Mesendoderm (in vitro differentiated cells): ENCODE data around the gene REN.

ENCODE experiments used
- DNase-seq: peaks from one replicate; pipeline ENCODE4 v3.0.0; 2013
- H2AK5ac ChIP-seq: 2 replicates; pipeline ENCODE4 v1.6.1; 2013; ENCODE audit warnings: low read length, inconsistent platforms
- H2BK120ac ChIP-seq: 2 replicates; pipeline ENCODE4 v1.6.1; 2013; ENCODE audit warnings: low read depth, mild to moderate bottlenecking, low read length, moderate library complexity, mixed read lengths
- H2BK15ac ChIP-seq: replicated peaks from 2 replicates; pipeline ENCODE4 v1.6.1; 2013; ENCODE audit warnings: low read depth, mild to moderate bottlenecking, moderate library complexity
- H2BK5ac ChIP-seq: 2 replicates; pipeline ENCODE4 v1.6.1; 2013; ENCODE audit warnings: low read length, inconsistent platforms
- H3K18ac ChIP-seq: 2 replicates; pipeline ENCODE4 v1.6.1; 2013; ENCODE audit warnings: mild to moderate bottlenecking, low read length, mixed read lengths
- H3K23ac ChIP-seq: one replicate; pipeline ENCODE4 v1.6.1; 2013; ENCODE audit warnings: low read length
- H3K27ac ChIP-seq: 2 replicates; pipeline ENCODE4 v1.5.1; 2013; ENCODE audit warnings: low read depth, mild to moderate bottlenecking, inconsistent platforms, low read length, moderate library complexity
- H3K27me3 ChIP-seq: 2 replicates; pipeline ENCODE4 v1.6.1; 2013; ENCODE audit warnings: low read length, control low read depth, mild to moderate bottlenecking, inconsistent platforms; ENCODE audit not compliant: insufficient read depth, poor library complexity
- H3K36me3 ChIP-seq: 2 replicates; pipeline ENCODE4 v1.6.1; 2013; ENCODE audit warnings: low read length, inconsistent platforms; ENCODE audit not compliant: control insufficient read depth, insufficient read depth
- H3K4ac ChIP-seq: one replicate; pipeline ENCODE4 v1.6.1; 2013; ENCODE audit warnings: low read depth, mild to moderate bottlenecking, low read length, moderate library complexity
- H3K4me1 ChIP-seq: 2 replicates; pipeline ENCODE4 v1.6.1; 2013; ENCODE audit warnings: low read depth, low read length, inconsistent platforms; ENCODE audit not compliant: control insufficient read depth
- H3K4me2 ChIP-seq: 2 replicates; pipeline ENCODE4 v1.6.1; 2013; ENCODE audit warnings: low read length
- H3K4me3 ChIP-seq: 2 replicates; pipeline ENCODE4 v1.5.1; 2013; ENCODE audit warnings: mild to moderate bottlenecking, low read length
- H3K56ac ChIP-seq: one replicate; pipeline ENCODE4 v1.6.1; 2013; ENCODE audit warnings: low read length
- H3K79me1 ChIP-seq: 2 replicates; pipeline ENCODE4 v1.6.1; 2013; ENCODE audit warnings: low read length, inconsistent platforms
- H3K79me2 ChIP-seq: 2 replicates; pipeline ENCODE4 v1.6.1; 2013; ENCODE audit warnings: mild to moderate bottlenecking, low read length; ENCODE audit not compliant: control insufficient read depth, insufficient read depth
- H3K9ac ChIP-seq: 2 replicates; pipeline ENCODE4 v1.6.1; 2013; ENCODE audit warnings: low read length, inconsistent platforms
- H4K5ac ChIP-seq: one replicate; pipeline ENCODE4 v1.6.1; 2013; ENCODE audit warnings: low read length
- H4K8ac ChIP-seq: one replicate; pipeline ENCODE4 v1.6.1; 2013; ENCODE audit warnings: low read depth, mild to moderate bottlenecking, control low read depth, low read length, moderate library complexity
- WGBS: extraction: QIAGEN DNeasy Blood & Tissue Kit; methylation state at CpG from one replicate; pipeline ENCODE4 v1.1.7; 2013; ENCODE audit warnings: low lambda C conversion rate, missing lambda C conversion rate; ENCODE audit not compliant: insufficient coverage; ENCODE audit errors: extremely low coverage; 5-methylcytosine and 5-hydroxymethylcytosine counted together

The REN gene

GRCh38 chr1:204121840-204122555, 44.1 kb downstream of the REN start:
- Histone ChIP-seq H4K5ac (no peak overlapping the region), H3K4me2 (no peak overlapping the region), H3K4me3 (no peak overlapping the region), H3K4ac (no peak overlapping the region), H2AK5ac (no peak overlapping the region), H3K27me3 (no peaks in the 10 kb centered on the region), H3K18ac (no peak overlapping the region), H3K27ac (no peak overlapping the region), H4K8ac (no peak overlapping the region), H3K79me1 (peaks cover 3% of the 10 kb centered on the region), H3K4me1 (no peaks in the 10 kb centered on the region), H3K9ac (no peak overlapping the region), H3K56ac (no peak overlapping the region), H2BK5ac (no peak overlapping the region), H3K79me2 (no peaks in the 10 kb centered on the region), H2BK15ac (no peak overlapping the region), H3K23ac (no peak overlapping the region), H2BK120ac (no peak overlapping the region), H3K36me3 (peaks cover 15% of the 10 kb centered on the region)
- DNase-seq, result no peak
- no CpG with 5 or more reads among the region's 17 CpGs for WGBS

- H3K36me3 ChIP-seq, result peaks cover 4% of the 10 kb centered on the region
- H4K5ac ChIP-seq, result no peak overlapping the region
- no peak overlapping the region for H3K56ac ChIP-seq
- no peak overlapping the region for H3K23ac ChIP-seq
- no peak overlapping the region for H3K27ac ChIP-seq
- H2AK5ac ChIP-seq, result no peak overlapping the region
- H3K79me1 ChIP-seq, result peaks cover 12% of the 10 kb centered on the region
- no peak overlapping the region for H2BK5ac ChIP-seq
- no peak overlapping the region for H3K4me2 ChIP-seq
- DNase-seq, result no peak
- H3K4me3 ChIP-seq, result no peak overlapping the region
- no peak overlapping the region for H3K9ac ChIP-seq
- no CpG with 5 or more reads among the region's 4 CpGs for WGBS
- H3K18ac ChIP-seq, result no peak overlapping the region
- peaks cover 22% of the 10 kb centered on the region for H3K79me2 ChIP-seq
- no peak overlapping the region for H3K4ac ChIP-seq
- no peak overlapping the region for H4K8ac ChIP-seq
- H2BK15ac ChIP-seq, result no peak overlapping the region
- no peak overlapping the region for H2BK120ac ChIP-seq
- no peaks in the 10 kb centered on the region for H3K27me3 ChIP-seq
- no peaks in the 10 kb centered on the region for H3K4me1 ChIP-seq
These were observed 49.6 kb downstream of the REN start for GRCh38 chr1:204116539-204116938.

- H3K79me2 ChIP-seq, result peaks cover 30% of the 10 kb centered on the region
- H2BK15ac ChIP-seq, result no peak overlapping the region
- DNase-seq, result no peak
- H3K9ac ChIP-seq, result no peak overlapping the region
- H3K27me3 ChIP-seq, result no peaks in the 10 kb centered on the region
- no CpG with 5 or more reads among the region's 4 CpGs for WGBS
- no peak overlapping the region for H3K56ac ChIP-seq
- no peak overlapping the region for H2BK120ac ChIP-seq
- no peak overlapping the region for H4K5ac ChIP-seq
- no peak overlapping the region for H2AK5ac ChIP-seq
- peaks cover 16% of the 10 kb centered on the region for H3K79me1 ChIP-seq
- no peak overlapping the region for H3K23ac ChIP-seq
- H4K8ac ChIP-seq, result no peak overlapping the region
- no peak overlapping the region for H2BK5ac ChIP-seq
- H3K18ac ChIP-seq, result no peak overlapping the region
- H3K36me3 ChIP-seq, result peaks cover 4% of the 10 kb centered on the region
- H3K4me3 ChIP-seq, result no peak overlapping the region
- no peak overlapping the region for H3K27ac ChIP-seq
- H3K4me2 ChIP-seq, result no peak overlapping the region
- H3K4ac ChIP-seq, result no peak overlapping the region
- no peaks in the 10 kb centered on the region for H3K4me1 ChIP-seq
These were observed 51.0 kb downstream of the REN start for GRCh38 chr1:204115116-204115515.

- no peak overlapping the region for H2BK15ac ChIP-seq
- H3K79me1 ChIP-seq, result peaks cover 16% of the 10 kb centered on the region
- H3K4ac ChIP-seq, result no peak overlapping the region
- H2BK5ac ChIP-seq, result no peak overlapping the region
- no peak overlapping the region for H2BK120ac ChIP-seq
- H3K27ac ChIP-seq, result no peak overlapping the region
- peaks cover 31% of the 10 kb centered on the region for H3K79me2 ChIP-seq
- no CpG with 5 or more reads among the region's 4 CpGs for WGBS
- no peak overlapping the region for H3K56ac ChIP-seq
- no peak overlapping the region for H3K4me2 ChIP-seq
- H3K4me3 ChIP-seq, result no peak overlapping the region
- DNase-seq, result no peak
- H3K4me1 ChIP-seq, result no peaks in the 10 kb centered on the region
- H3K9ac ChIP-seq, result no peak overlapping the region
- H3K27me3 ChIP-seq, result no peaks in the 10 kb centered on the region
- no peak overlapping the region for H3K18ac ChIP-seq
- H4K5ac ChIP-seq, result no peak overlapping the region
- H2AK5ac ChIP-seq, result no peak overlapping the region
- peaks cover 2% of the 10 kb centered on the region for H3K36me3 ChIP-seq
- H4K8ac ChIP-seq, result no peak overlapping the region
- no peak overlapping the region for H3K23ac ChIP-seq
These were observed 51.5 kb downstream of the REN start for GRCh38 chr1:204114606-204115005.

- no peak for DNase-seq
- H3K4me3 ChIP-seq, result no peak overlapping the region
- H3K4me1 ChIP-seq, result peaks cover 3% of the 10 kb centered on the region
- no peak overlapping the region for H2BK15ac ChIP-seq
- no peak overlapping the region for H4K8ac ChIP-seq
- H3K27me3 ChIP-seq, result no peaks in the 10 kb centered on the region
- no peak overlapping the region for H3K9ac ChIP-seq
- no peak overlapping the region for H3K56ac ChIP-seq
- H3K4me2 ChIP-seq, result no peak overlapping the region
- peaks cover 38% of the 10 kb centered on the region for H3K79me2 ChIP-seq
- H2BK120ac ChIP-seq, result no peak overlapping the region
- WGBS, result no CpG with 5 or more reads among the region's 1 CpG
- no peak overlapping the region for H3K4ac ChIP-seq
- H4K5ac ChIP-seq, result no peak overlapping the region
- no peak overlapping the region for H3K27ac ChIP-seq
- peaks cover 16% of the 10 kb centered on the region for H3K79me1 ChIP-seq
- H3K36me3 ChIP-seq, result peaks cover 2% of the 10 kb centered on the region
- H3K23ac ChIP-seq, result no peak overlapping the region
- H2AK5ac ChIP-seq, result no peak overlapping the region
- H2BK5ac ChIP-seq, result no peak overlapping the region
- H3K18ac ChIP-seq, result no peak overlapping the region
These were observed 52.2 kb downstream of the REN start for GRCh38 chr1:204113896-204114295.
